ENCODE measurements around the gene GSTT4. TPM values are rescaled to one million over a fixed set of nuclear protein-coding genes. Genes with fewer than 3 reads are reported as not detected.

GSTT4 gene
- total and polyA plus RNA-seq, 2 donors = not detected

GRCh38 chr22:24011735-24012068 is 6.4 kb upstream of the GSTT4 start:
- no peaks in the 10 kb centered on the region for H3K36me3 ChIP-seq (ENCODE audit: control insufficient read depth in 2 of 2, insufficient read depth in 2 of 2, low read length in 1 of 2)
- H3K4me1 ChIP-seq (ENCODE audit: control insufficient read depth in 2 of 2, insufficient read depth in 2 of 2, low read length in 2 of 2) = peaks cover 0 to 13% of the 10 kb centered on the region in 2 donors
- WGBS = 1% methylated on average over 10 of the region's 10 CpGs
- H3K27ac ChIP-seq (ENCODE audit: low read depth in 1 of 2, low read length in 1 of 2) = peak overlapping the region; percentile 40 to 78
- peak overlapping the region; percentile 88 to 93 for H3K4me3 ChIP-seq (ENCODE audit: low read length in 2 of 2)
- no peaks in the 10 kb centered on the region for H3K27me3 ChIP-seq (ENCODE audit: control insufficient read depth in 2 of 2, insufficient read depth in 1 of 2, low read length in 1 of 2)
- DNase-seq (ENCODE audit: low read depth in 6 of 9, low spot score in 9 of 9) = peak in 1 of 9 donors; percentile 7
- peaks cover 0 to 2% of the 10 kb centered on the region in 2 donors for H3K9me3 ChIP-seq (ENCODE audit: control insufficient read depth in 2 of 2, insufficient read depth in 1 of 2, low read length in 1 of 2)

DNA sequence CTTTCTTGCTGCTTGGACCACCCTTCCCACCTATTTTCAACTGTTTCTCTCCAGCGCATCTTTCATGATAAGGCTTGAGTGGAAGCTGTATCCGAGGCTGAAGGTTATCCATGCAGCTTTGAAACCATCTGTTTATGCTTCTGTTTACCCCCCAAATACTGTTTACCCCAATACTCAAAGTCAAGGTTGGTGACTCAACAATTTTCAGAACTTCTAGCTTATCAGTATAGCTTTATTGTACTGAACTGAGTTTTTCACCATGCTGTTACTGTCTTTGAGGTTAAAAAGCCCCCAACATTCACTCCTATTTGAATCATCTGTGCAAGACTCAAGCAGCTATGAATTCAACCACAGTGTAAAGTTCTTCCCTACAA is 4.8 kb upstream of the GSTT4 start:
- Histone ChIP-seq H3K27me3 (ENCODE audit: control insufficient read depth in 2 of 2, insufficient read depth in 1 of 2, low read length in 1 of 2) (no peaks in the 10 kb centered on the region), H3K9me3 (ENCODE audit: control insufficient read depth in 2 of 2, insufficient read depth in 1 of 2, low read length in 1 of 2) (no peaks in the 10 kb centered on the region), H3K36me3 (ENCODE audit: control insufficient read depth in 2 of 2, insufficient read depth in 2 of 2, low read length in 1 of 2) (no peaks in the 10 kb centered on the region), H3K4me1 (ENCODE audit: control insufficient read depth in 2 of 2, insufficient read depth in 2 of 2, low read length in 2 of 2) (peaks cover 0 to 13% of the 10 kb centered on the region in 2 donors), H3K27ac (ENCODE audit: low read depth in 1 of 2, low read length in 1 of 2) (no peak overlapping the region), H3K4me3 (ENCODE audit: low read length in 2 of 2) (no peak overlapping the region)
- WGBS = 97% methylated on average over 2 of the region's 2 CpGs
- DNase-seq (ENCODE audit: low read depth in 6 of 9, low spot score in 9 of 9) = no peak

GRCh38 chr22:24009227-24010017 is 4.2 kb upstream of the GSTT4 start:
- WGBS = 97% methylated on average over 7 of the region's 7 CpGs
- no peak overlapping the region for H3K27ac ChIP-seq (ENCODE audit: low read depth in 1 of 2, low read length in 1 of 2)
- no peak overlapping the region for H3K4me3 ChIP-seq (ENCODE audit: low read length in 2 of 2)

DNA sequence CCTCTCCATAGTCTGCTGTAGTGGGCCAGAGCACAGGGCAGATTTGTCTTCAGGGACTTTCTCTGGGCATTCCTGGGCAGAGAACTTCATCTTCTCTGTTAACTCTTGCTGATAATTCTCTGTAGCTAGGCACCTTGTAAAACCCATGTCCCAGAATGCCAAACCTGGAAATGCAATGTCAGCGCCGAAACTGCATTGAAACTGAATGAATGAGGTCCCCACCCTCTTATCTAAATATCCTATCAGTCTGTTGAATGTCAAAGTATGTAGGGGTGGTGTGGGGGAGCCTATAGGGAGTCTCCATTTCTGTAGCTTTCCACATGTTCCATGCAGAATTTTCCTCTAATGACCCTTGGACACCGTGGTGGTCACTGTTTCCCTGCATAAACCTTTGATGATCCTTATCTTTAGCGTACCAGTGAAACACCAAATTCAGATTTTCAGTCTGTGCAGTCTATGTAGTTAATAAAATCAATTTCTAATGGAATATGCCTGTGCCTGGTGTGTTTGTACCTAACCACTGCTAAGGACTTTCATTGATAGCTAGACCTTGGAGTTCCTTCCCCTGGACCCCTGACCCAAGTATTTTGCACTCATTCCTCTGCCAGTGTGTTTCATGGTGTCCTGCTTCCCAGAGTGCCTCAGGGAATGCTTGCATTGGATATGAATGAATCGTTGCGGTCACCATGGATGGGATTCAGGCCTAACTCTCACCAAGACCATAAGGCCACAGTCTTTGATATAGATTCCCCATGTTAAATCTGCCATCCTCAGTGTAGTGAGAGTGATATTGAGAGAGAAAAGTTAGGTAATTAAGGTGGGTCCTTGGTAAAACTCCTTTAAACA is 3.4 kb upstream of the GSTT4 start:
- no peak overlapping the region for H3K4me3 ChIP-seq (ENCODE audit: low read length in 2 of 2)
- H3K9me3 ChIP-seq (ENCODE audit: control insufficient read depth in 2 of 2, insufficient read depth in 1 of 2, low read length in 1 of 2) = no peaks in the 10 kb centered on the region
- DNase-seq (ENCODE audit: low read depth in 6 of 9, low spot score in 9 of 9) = no peak
- no peaks in the 10 kb centered on the region for H3K36me3 ChIP-seq (ENCODE audit: control insufficient read depth in 2 of 2, insufficient read depth in 2 of 2, low read length in 1 of 2)
- no peak overlapping the region for H3K27ac ChIP-seq (ENCODE audit: low read depth in 1 of 2, low read length in 1 of 2)
- H3K4me1 ChIP-seq (ENCODE audit: control insufficient read depth in 2 of 2, insufficient read depth in 2 of 2, low read length in 2 of 2) = peaks cover 0 to 13% of the 10 kb centered on the region in 2 donors
- no peaks in the 10 kb centered on the region for H3K27me3 ChIP-seq (ENCODE audit: control insufficient read depth in 2 of 2, insufficient read depth in 1 of 2, low read length in 1 of 2)
- 93% methylated on average over 6 of the region's 6 CpGs for WGBS

More at GRCh38 chr22:24009227-24010017, 4.2 kb upstream of the GSTT4 start:
- no peak for DNase-seq (ENCODE audit: low read depth in 6 of 9, low spot score in 9 of 9)
- H3K9me3 ChIP-seq (ENCODE audit: control insufficient read depth in 2 of 2, insufficient read depth in 1 of 2, low read length in 1 of 2) = no peaks in the 10 kb centered on the region
- no peaks in the 10 kb centered on the region for H3K27me3 ChIP-seq (ENCODE audit: control insufficient read depth in 2 of 2, insufficient read depth in 1 of 2, low read length in 1 of 2)
- no peaks in the 10 kb centered on the region for H3K36me3 ChIP-seq (ENCODE audit: control insufficient read depth in 2 of 2, insufficient read depth in 2 of 2, low read length in 1 of 2)
- H3K4me1 ChIP-seq (ENCODE audit: control insufficient read depth in 2 of 2, insufficient read depth in 2 of 2, low read length in 2 of 2) = peaks cover 0 to 13% of the 10 kb centered on the region in 2 donors

GRCh38 chr22:24008022-24008283 is 2.7 kb upstream of the GSTT4 start:
- WGBS = 95% methylated on average over 1 of the region's 1 CpG
- Histone ChIP-seq H3K9me3 (ENCODE audit: control insufficient read depth in 2 of 2, insufficient read depth in 1 of 2, low read length in 1 of 2) (no peaks in the 10 kb centered on the region), H3K4me1 (ENCODE audit: control insufficient read depth in 2 of 2, insufficient read depth in 2 of 2, low read length in 2 of 2) (peaks cover 0 to 13% of the 10 kb centered on the region in 2 donors), H3K27ac (ENCODE audit: low read depth in 1 of 2, low read length in 1 of 2) (no peak overlapping the region), H3K27me3 (ENCODE audit: control insufficient read depth in 2 of 2, insufficient read depth in 1 of 2, low read length in 1 of 2) (no peaks in the 10 kb centered on the region), H3K36me3 (ENCODE audit: control insufficient read depth in 2 of 2, insufficient read depth in 2 of 2, low read length in 1 of 2) (no peaks in the 10 kb centered on the region), H3K4me3 (ENCODE audit: low read length in 2 of 2) (no peak overlapping the region)
- DNase-seq (ENCODE audit: low read depth in 6 of 9, low spot score in 9 of 9) = no peak

DNA sequence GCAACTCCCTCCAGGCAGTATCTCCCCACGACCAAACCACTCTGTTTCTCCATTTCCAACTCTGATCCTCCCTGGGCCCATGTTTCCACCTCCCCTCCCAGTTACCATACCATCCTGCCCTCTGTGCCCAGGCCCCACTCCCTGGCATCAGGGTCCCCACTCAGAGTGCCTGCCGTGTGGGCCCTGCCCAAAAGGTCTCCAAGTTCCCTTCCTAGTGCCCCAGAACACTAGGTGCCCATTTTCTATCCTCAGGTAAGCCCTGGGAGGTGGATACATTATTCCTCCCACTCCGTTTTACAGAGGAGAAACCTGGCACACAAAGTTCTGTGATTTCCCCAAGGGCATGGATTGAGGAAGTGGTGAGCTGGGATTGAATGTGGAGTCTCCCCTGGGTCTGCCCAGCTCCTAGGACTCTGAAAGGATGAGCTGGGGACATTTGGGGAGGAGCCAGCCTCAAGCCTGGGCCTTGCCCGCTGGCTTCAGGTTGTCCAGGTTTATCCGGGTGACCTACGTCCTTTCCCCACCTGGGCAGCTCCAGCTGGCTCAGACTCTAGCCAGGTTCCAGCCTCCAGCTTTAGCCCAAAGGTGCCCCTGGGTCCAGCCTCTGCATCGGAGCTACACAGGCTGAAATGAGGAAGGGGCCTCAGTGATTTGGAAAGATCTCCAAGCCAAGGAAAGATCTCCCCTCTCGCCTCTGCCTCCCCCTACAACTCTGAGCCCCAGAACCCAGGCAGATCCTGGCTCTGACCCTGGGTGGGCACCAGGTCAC is 2.2 kb upstream of the GSTT4 start:
- no peak for DNase-seq (ENCODE audit: low read depth in 6 of 9, low spot score in 9 of 9)
- no peaks in the 10 kb centered on the region for H3K36me3 ChIP-seq (ENCODE audit: control insufficient read depth in 2 of 2, insufficient read depth in 2 of 2, low read length in 1 of 2)
- peaks cover 0 to 11% of the 10 kb centered on the region in 2 donors for H3K4me1 ChIP-seq (ENCODE audit: control insufficient read depth in 2 of 2, insufficient read depth in 2 of 2, low read length in 2 of 2)
- H3K9me3 ChIP-seq (ENCODE audit: control insufficient read depth in 2 of 2, insufficient read depth in 1 of 2, low read length in 1 of 2) = no peaks in the 10 kb centered on the region
- H3K27ac ChIP-seq (ENCODE audit: low read depth in 1 of 2, low read length in 1 of 2) = no peak overlapping the region
- H3K4me3 ChIP-seq (ENCODE audit: low read length in 2 of 2) = no peak overlapping the region
- no peaks in the 10 kb centered on the region for H3K27me3 ChIP-seq (ENCODE audit: control insufficient read depth in 2 of 2, insufficient read depth in 1 of 2, low read length in 1 of 2)
- WGBS = 94% methylated on average over 8 of the region's 8 CpGs

GRCh38 chr22:24006914-24007214 is 1.6 kb upstream of the GSTT4 start:
- no peak overlapping the region for H3K4me3 ChIP-seq (ENCODE audit: low read length in 2 of 2)
- WGBS = 96% methylated on average over 6 of the region's 6 CpGs
- H3K36me3 ChIP-seq (ENCODE audit: control insufficient read depth in 2 of 2, insufficient read depth in 2 of 2, low read length in 1 of 2) = no peaks in the 10 kb centered on the region
- H3K9me3 ChIP-seq (ENCODE audit: control insufficient read depth in 2 of 2, insufficient read depth in 1 of 2, low read length in 1 of 2) = no peaks in the 10 kb centered on the region
- H3K4me1 ChIP-seq (ENCODE audit: control insufficient read depth in 2 of 2, insufficient read depth in 2 of 2, low read length in 2 of 2) = peaks cover 0 to 8% of the 10 kb centered on the region in 2 donors
- H3K27me3 ChIP-seq (ENCODE audit: control insufficient read depth in 2 of 2, insufficient read depth in 1 of 2, low read length in 1 of 2) = no peaks in the 10 kb centered on the region
- DNase-seq (ENCODE audit: low read depth in 6 of 9, low spot score in 9 of 9) = no peak
- H3K27ac ChIP-seq (ENCODE audit: low read depth in 1 of 2, low read length in 1 of 2) = no peak overlapping the region

GRCh38 chr22:24006207-24006913 is 1.1 kb upstream of the GSTT4 start:
- no peaks in the 10 kb centered on the region for H3K9me3 ChIP-seq (ENCODE audit: control insufficient read depth in 2 of 2, insufficient read depth in 1 of 2, low read length in 1 of 2)
- H3K36me3 ChIP-seq (ENCODE audit: control insufficient read depth in 2 of 2, insufficient read depth in 2 of 2, low read length in 1 of 2) = no peaks in the 10 kb centered on the region
- DNase-seq (ENCODE audit: low read depth in 6 of 9, low spot score in 9 of 9) = no peak
- no peak overlapping the region for H3K27ac ChIP-seq (ENCODE audit: low read depth in 1 of 2, low read length in 1 of 2)
- H3K4me1 ChIP-seq (ENCODE audit: control insufficient read depth in 2 of 2, insufficient read depth in 2 of 2, low read length in 2 of 2) = peaks cover 0 to 5% of the 10 kb centered on the region in 2 donors
- WGBS = 94% methylated on average over 10 of the region's 10 CpGs
- no peak overlapping the region for H3K4me3 ChIP-seq (ENCODE audit: low read length in 2 of 2)
- no peaks in the 10 kb centered on the region for H3K27me3 ChIP-seq (ENCODE audit: control insufficient read depth in 2 of 2, insufficient read depth in 1 of 2, low read length in 1 of 2)
